ENCODE measurements around the gene GRIK2.

- TF ChIP-seq CTCF (IDR thresholded peaks at IDR 0.05) (no peak), POLR2A (IDR thresholded peaks at IDR 0.05) (no peak), POLR2AphosphoS5 (IDR thresholded peaks at IDR 0.05) (no peak)
Observed at GRCh38 chr6:101434601-101435000, 41.1 kb downstream of the GRIK2 start.
